ENCODE data around the gene CLEC17A.
"Not testable (repeated sequence)": the region's sequence is repeated elsewhere in the genome, so short reads cannot be mapped to it uniquely, and the experiment has no call there.

The CLEC17A gene

DNA sequence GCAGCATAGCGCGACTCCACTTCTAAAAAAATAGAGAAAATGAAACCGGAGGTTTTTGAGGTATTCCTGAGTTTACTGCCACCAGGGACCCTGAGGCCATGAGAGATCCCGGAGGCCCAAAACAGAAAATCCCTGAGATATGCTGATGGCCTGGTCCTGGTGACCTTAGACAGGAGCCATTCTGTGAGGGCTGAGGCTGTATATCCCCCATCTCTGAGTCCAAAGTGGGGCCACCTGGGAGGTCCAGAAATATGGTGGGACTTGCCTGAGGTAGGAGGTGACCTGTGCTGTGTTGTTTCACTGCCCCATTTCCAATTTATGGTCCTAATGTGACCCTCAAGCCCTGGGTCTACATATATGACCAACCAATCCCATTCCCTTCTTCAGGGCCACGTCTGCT, 1.5 kb downstream of the CLEC17A start:
- not testable (repeated sequence) for H3K36me3 Mint-ChIP-seq (ENCODE audit: low read depth); H3K4me1 Mint-ChIP-seq (ENCODE audit: low read depth); H3K27ac Mint-ChIP-seq; H3K4me3 Mint-ChIP-seq; H3K27me3 Mint-ChIP-seq (ENCODE audit: low read depth); H3K9me3 Mint-ChIP-seq

DNA sequence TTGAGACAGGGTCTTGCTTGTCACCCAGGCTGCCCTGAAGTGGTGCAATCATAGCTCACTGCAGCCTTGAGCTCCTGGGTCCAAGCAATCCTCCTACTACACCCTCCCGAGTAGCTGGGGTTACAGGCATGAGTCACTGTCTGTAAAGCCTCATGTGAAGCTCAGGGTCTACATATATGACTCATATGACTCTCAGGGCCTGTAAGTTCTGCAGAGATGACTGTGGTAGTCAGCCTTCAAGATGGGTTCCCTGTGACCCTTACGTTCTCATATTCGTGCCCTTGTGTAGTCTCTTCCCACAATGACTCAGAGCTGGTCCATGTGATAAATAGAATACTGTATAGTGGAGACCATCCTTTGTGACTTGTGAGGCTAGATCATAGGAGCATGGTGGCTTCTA, 2.3 kb downstream of the CLEC17A start:
- not testable (repeated sequence) for H3K9me3 Mint-ChIP-seq; H3K4me1 Mint-ChIP-seq (ENCODE audit: low read depth)

DNA sequence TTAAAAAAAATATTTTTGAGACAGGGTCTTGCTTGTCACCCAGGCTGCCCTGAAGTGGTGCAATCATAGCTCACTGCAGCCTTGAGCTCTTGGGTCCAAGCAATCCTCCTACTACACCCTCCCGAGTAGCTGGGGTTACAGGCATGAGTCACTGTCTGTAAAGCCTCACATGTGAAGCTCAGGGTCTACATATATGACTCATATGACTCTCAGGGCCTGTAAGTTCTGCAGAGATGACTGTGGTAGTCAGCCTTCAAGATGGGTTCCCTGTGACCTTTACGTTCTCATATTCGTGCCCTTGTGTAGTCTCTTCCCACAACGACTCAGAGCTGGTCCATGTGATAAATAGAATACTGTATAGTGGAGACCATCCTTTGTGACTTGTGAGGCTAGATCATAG, 6.5 kb downstream of the CLEC17A start:
- not testable (repeated sequence) for H3K4me1 Mint-ChIP-seq (ENCODE audit: low read depth); H3K27ac Mint-ChIP-seq; H3K36me3 Mint-ChIP-seq (ENCODE audit: low read depth); H3K9me3 Mint-ChIP-seq; H3K27me3 Mint-ChIP-seq (ENCODE audit: low read depth); H3K4me3 Mint-ChIP-seq

More for the DNA sequence above, 2.3 kb downstream of the CLEC17A start:
- not testable (repeated sequence) for H3K27ac Mint-ChIP-seq; H3K4me3 Mint-ChIP-seq; H3K27me3 Mint-ChIP-seq (ENCODE audit: low read depth); H3K36me3 Mint-ChIP-seq (ENCODE audit: low read depth)

- no peaks in the 10 kb centered on the region for H3K27me3 Mint-ChIP-seq (ENCODE audit: low read depth)
- no peaks in the 10 kb centered on the region for H3K4me1 Mint-ChIP-seq (ENCODE audit: low read depth)
- H3K36me3 Mint-ChIP-seq (ENCODE audit: low read depth): peaks cover 7% of the 10 kb centered on the region
- H3K4me3 Mint-ChIP-seq: no peak overlapping the region
- H3K9me3 Mint-ChIP-seq: peaks cover 17% of the 10 kb centered on the region
- H3K27ac Mint-ChIP-seq: no peak overlapping the region
These were observed 12.7 kb downstream of the CLEC17A start for GRCh38 chr19:14595558-14595957.

- no peak overlapping the region for H3K27ac Mint-ChIP-seq
- peaks cover 7% of the 10 kb centered on the region for H3K36me3 Mint-ChIP-seq (ENCODE audit: low read depth)
- no peaks in the 10 kb centered on the region for H3K27me3 Mint-ChIP-seq (ENCODE audit: low read depth)
- H3K9me3 Mint-ChIP-seq: peaks cover 25% of the 10 kb centered on the region
- H3K4me3 Mint-ChIP-seq: no peak overlapping the region
- H3K4me1 Mint-ChIP-seq (ENCODE audit: low read depth): no peaks in the 10 kb centered on the region
These were observed 16.8 kb downstream of the CLEC17A start for GRCh38 chr19:14599548-14600147.

- H3K4me1 Mint-ChIP-seq (ENCODE audit: low read depth): no peaks in the 10 kb centered on the region
- H3K4me3 Mint-ChIP-seq: no peak overlapping the region
- H3K36me3 Mint-ChIP-seq (ENCODE audit: low read depth): no peaks in the 10 kb centered on the region
- H3K27ac Mint-ChIP-seq: no peak overlapping the region
- peaks cover 10% of the 10 kb centered on the region for H3K9me3 Mint-ChIP-seq
- no peaks in the 10 kb centered on the region for H3K27me3 Mint-ChIP-seq (ENCODE audit: low read depth)
These were observed 21.1 kb downstream of the CLEC17A start for GRCh38 chr19:14603990-14604387.

- Mint-ChIP-seq H3K27ac (no peak overlapping the region), H3K4me1 (ENCODE audit: low read depth) (no peaks in the 10 kb centered on the region), H3K36me3 (ENCODE audit: low read depth) (no peaks in the 10 kb centered on the region), H3K9me3 (peaks cover 7% of the 10 kb centered on the region), H3K27me3 (ENCODE audit: low read depth) (no peaks in the 10 kb centered on the region), H3K4me3 (no peak overlapping the region)
These were observed 23.7 kb downstream of the CLEC17A start for GRCh38 chr19:14606627-14607026.

GRCh38 chr19:14611051-14611450, 28.2 kb downstream of the CLEC17A start:
- H3K27ac Mint-ChIP-seq: no peak overlapping the region
- peaks cover under 1% of the 10 kb centered on the region for H3K9me3 Mint-ChIP-seq
- H3K4me3 Mint-ChIP-seq: no peak overlapping the region
- H3K27me3 Mint-ChIP-seq (ENCODE audit: low read depth): no peaks in the 10 kb centered on the region
- H3K4me1 Mint-ChIP-seq (ENCODE audit: low read depth): no peaks in the 10 kb centered on the region
- H3K36me3 Mint-ChIP-seq (ENCODE audit: low read depth): no peaks in the 10 kb centered on the region

DNA sequence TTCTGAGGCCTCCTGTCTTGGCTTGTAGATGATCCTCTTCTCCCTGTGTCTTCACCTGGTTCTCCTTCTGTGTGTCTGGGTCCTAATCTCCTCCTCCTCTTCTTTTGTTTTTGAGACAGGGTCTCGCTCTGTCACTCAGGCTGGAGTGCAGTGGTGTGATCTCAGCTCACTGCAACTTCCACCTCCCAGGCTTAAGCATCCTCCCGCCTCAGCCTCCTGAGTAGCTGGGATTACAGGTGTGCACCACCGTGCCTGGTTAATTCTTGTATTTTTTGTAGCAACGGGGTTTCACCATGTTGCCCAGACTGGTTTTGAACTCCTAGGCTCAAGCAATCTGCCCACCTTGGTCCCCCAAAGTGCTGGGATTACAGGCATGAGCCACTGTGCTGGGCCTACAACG, 29.4 kb downstream of the CLEC17A start:
- H3K4me3 Mint-ChIP-seq; H3K27ac Mint-ChIP-seq; H3K9me3 Mint-ChIP-seq; H3K27me3 Mint-ChIP-seq (ENCODE audit: low read depth); H3K36me3 Mint-ChIP-seq (ENCODE audit: low read depth); H3K4me1 Mint-ChIP-seq (ENCODE audit: low read depth): not testable (repeated sequence)

DNA sequence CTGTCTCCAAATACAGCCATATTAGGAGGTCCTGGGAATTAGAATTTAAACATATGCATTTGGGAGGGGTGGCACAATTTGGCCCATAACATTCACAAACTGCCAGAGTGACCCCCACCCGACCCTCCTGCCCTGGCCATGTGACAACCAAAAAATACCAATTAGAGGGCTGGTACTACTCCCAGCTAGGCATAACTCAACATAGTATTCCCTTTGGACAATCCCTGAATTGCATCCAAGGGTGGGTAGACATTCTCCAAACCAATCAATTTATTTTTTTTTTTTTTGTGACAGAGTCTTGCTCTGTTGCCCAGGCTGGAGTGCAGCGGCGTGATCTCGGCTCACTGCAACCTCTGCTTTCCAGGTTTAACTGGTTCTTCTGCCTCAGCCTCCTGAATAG, 29.8 kb downstream of the CLEC17A start:
- H3K4me3 Mint-ChIP-seq: no peak overlapping the region
- H3K27ac Mint-ChIP-seq: no peak overlapping the region
- H3K36me3 Mint-ChIP-seq (ENCODE audit: low read depth): no peaks in the 10 kb centered on the region
- no peaks in the 10 kb centered on the region for H3K27me3 Mint-ChIP-seq (ENCODE audit: low read depth)
- H3K9me3 Mint-ChIP-seq: peaks cover 6% of the 10 kb centered on the region
- H3K4me1 Mint-ChIP-seq (ENCODE audit: low read depth): no peaks in the 10 kb centered on the region

- H3K27ac Mint-ChIP-seq; H3K36me3 Mint-ChIP-seq (ENCODE audit: low read depth); H3K4me3 Mint-ChIP-seq; H3K4me1 Mint-ChIP-seq (ENCODE audit: low read depth); H3K9me3 Mint-ChIP-seq; H3K27me3 Mint-ChIP-seq (ENCODE audit: low read depth): not testable (repeated sequence)
These were observed 30.7 kb downstream of the CLEC17A start for GRCh38 chr19:14613399-14614098.

DNA sequence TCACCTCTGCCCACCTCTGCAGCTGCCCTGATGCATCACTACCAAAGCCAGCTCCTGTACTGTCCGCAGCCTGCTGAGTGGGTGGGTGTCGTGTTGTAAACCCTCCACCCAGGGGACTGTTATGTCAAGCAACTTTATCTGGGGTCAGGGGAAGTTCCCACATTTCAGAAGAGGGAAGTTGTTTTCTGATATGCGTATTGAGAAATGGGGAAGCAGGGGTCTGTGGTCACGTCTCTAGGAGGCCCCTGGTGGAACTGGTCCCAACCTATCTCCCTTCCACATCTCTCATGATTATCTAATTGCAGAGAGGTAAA, 31.2 kb downstream of the CLEC17A start:
- Mint-ChIP-seq H3K27me3 (ENCODE audit: low read depth) (no peaks in the 10 kb centered on the region), H3K9me3 (peaks cover 10% of the 10 kb centered on the region), H3K4me1 (ENCODE audit: low read depth) (no peaks in the 10 kb centered on the region), H3K36me3 (ENCODE audit: low read depth) (no peaks in the 10 kb centered on the region), H3K4me3 (no peak overlapping the region), H3K27ac (no peak overlapping the region)

- no peaks in the 10 kb centered on the region for H3K27me3 Mint-ChIP-seq (ENCODE audit: low read depth)
- no peaks in the 10 kb centered on the region for H3K4me1 Mint-ChIP-seq (ENCODE audit: low read depth)
- H3K36me3 Mint-ChIP-seq (ENCODE audit: low read depth): no peaks in the 10 kb centered on the region
- no peak overlapping the region for H3K4me3 Mint-ChIP-seq
- H3K9me3 Mint-ChIP-seq: peaks cover 20% of the 10 kb centered on the region
- no peak overlapping the region for H3K27ac Mint-ChIP-seq
These were observed 32.7 kb downstream of the CLEC17A start for GRCh38 chr19:14615623-14616022.

DNA sequence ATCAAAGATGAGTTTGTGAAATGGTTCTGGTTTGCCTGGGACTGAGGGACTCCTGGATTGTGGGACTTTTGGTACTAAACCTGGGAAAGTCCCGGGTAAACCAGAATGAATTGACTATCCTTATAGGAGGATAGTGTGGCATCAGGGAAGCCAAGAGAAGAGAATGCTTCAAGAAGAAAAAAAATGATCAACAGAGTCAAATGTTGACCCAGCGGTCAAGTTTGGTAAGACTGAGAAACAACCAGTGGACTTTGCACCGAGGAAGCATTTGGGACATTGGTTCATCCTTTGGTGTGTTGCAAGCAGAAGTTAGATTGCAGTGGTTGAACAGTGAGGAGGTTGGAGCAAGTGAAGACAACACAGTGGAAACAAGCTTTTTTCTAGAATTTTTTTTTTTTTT, 33.5 kb downstream of the CLEC17A start:
- Mint-ChIP-seq H3K4me3 (no peak overlapping the region), H3K4me1 (ENCODE audit: low read depth) (no peaks in the 10 kb centered on the region), H3K36me3 (ENCODE audit: low read depth) (no peaks in the 10 kb centered on the region), H3K9me3 (peaks cover 20% of the 10 kb centered on the region), H3K27me3 (ENCODE audit: low read depth) (no peaks in the 10 kb centered on the region), H3K27ac (no peak overlapping the region)

- H3K9me3 Mint-ChIP-seq: peaks cover 20% of the 10 kb centered on the region
- no peaks in the 10 kb centered on the region for H3K36me3 Mint-ChIP-seq (ENCODE audit: low read depth)
- H3K4me3 Mint-ChIP-seq: no peak overlapping the region
- H3K27ac Mint-ChIP-seq: no peak overlapping the region
- H3K4me1 Mint-ChIP-seq (ENCODE audit: low read depth): no peaks in the 10 kb centered on the region
- no peaks in the 10 kb centered on the region for H3K27me3 Mint-ChIP-seq (ENCODE audit: low read depth)
These were observed 36.5 kb downstream of the CLEC17A start for GRCh38 chr19:14619404-14619803.

DNA sequence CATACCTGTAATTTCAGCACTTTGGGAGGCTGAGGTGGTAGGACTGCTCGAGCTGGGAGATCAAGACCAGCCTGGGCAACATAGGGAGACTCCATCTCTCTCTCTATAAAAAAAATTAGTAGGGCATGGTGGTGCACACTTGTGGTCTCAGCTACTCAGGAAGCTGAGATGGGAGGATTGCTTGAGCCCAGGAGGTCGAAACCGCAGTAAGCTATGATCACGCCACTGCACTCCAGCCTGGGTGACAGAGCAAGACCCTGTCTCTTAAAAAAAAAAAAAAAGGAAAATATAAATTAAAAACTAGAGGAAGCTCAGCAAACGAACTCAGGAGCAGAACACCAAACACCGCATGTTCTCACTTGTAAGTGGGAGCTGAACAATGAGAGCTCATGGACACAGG, 41.6 kb downstream of the CLEC17A start:
- not testable (repeated sequence) for H3K4me3 Mint-ChIP-seq; H3K4me1 Mint-ChIP-seq (ENCODE audit: low read depth); H3K27ac Mint-ChIP-seq; H3K36me3 Mint-ChIP-seq (ENCODE audit: low read depth); H3K27me3 Mint-ChIP-seq (ENCODE audit: low read depth)
- peaks cover 13% of the 10 kb centered on the region for H3K9me3 Mint-ChIP-seq
